GM19463 (cell line): ENCODE data around the gene ARHGEF26.

ENCODE experiments used
- ATAC-seq: cut with Tn5 transposase; IDR thresholded peaks from one replicate; pipeline ENCODE4 v1.9.1; 2021; ENCODE audit warnings: mild to moderate bottlenecking, moderate library complexity; ENCODE audit not compliant: unreplicated experiment

ARHGEF26 gene

GRCh38 chr3:154112146-154112852 lies 8.9 kb upstream of the ARHGEF26 start:
- no peak for ATAC-seq

- no peak for ATAC-seq
Measured at GRCh38 chr3:154113609-154114008, 7.6 kb upstream of the ARHGEF26 start.

- no peak for ATAC-seq
Measured at GRCh38 chr3:154115332-154115731, 5.9 kb upstream of the ARHGEF26 start.

GRCh38 chr3:154119951-154120350 lies 1.2 kb upstream of the ARHGEF26 start:
- ATAC-seq, result no peak

GRCh38 chr3:154121701-154122551 lies 736 bp downstream of the ARHGEF26 start:
- peak; percentile 30 for ATAC-seq

- no peak for ATAC-seq
Measured at GRCh38 chr3:154122552-154122911, 1.3 kb downstream of the ARHGEF26 start.

GRCh38 chr3:154122912-154123559 lies 1.8 kb downstream of the ARHGEF26 start:
- no peak for ATAC-seq

GRCh38 chr3:154123906-154124305 lies 2.7 kb downstream of the ARHGEF26 start:
- ATAC-seq, result no peak

GRCh38 chr3:154125378-154126030 lies 4.3 kb downstream of the ARHGEF26 start:
- no peak for ATAC-seq

GRCh38 chr3:154126651-154127050 lies 5.5 kb downstream of the ARHGEF26 start:
- ATAC-seq, result no peak

GRCh38 chr3:154129625-154130024 lies 8.4 kb downstream of the ARHGEF26 start:
- ATAC-seq, result no peak

GRCh38 chr3:154130540-154130939 lies 9.3 kb downstream of the ARHGEF26 start:
- ATAC-seq, result no peak

- no peak for ATAC-seq
Measured at GRCh38 chr3:154131830-154132229, 10.6 kb downstream of the ARHGEF26 start.

GRCh38 chr3:154132777-154133375 lies 11.7 kb downstream of the ARHGEF26 start:
- ATAC-seq, result no peak

GRCh38 chr3:154135511-154136173 lies 14.5 kb downstream of the ARHGEF26 start:
- no peak for ATAC-seq

GRCh38 chr3:154137036-154137435 lies 15.8 kb downstream of the ARHGEF26 start:
- ATAC-seq, result no peak

- no peak for ATAC-seq
Measured at GRCh38 chr3:154139996-154140436, 18.8 kb downstream of the ARHGEF26 start.

GRCh38 chr3:154142608-154143007 lies 21.4 kb downstream of the ARHGEF26 start:
- no peak for ATAC-seq

- ATAC-seq, result no peak
Measured at GRCh38 chr3:154143873-154144272, 22.7 kb downstream of the ARHGEF26 start.

- ATAC-seq, result no peak
Measured at GRCh38 chr3:154144825-154145465, 23.8 kb downstream of the ARHGEF26 start.
